Measurements from ENCODE around the gene JMJD1C. TPM values are rescaled to one million over a fixed set of nuclear protein-coding genes. Genes with fewer than 3 reads are reported as not detected.

The JMJD1C gene
- total and polyA plus RNA-seq, 2 donors (not counting 3 experiments of a cell fraction or from before 2014, with no cell fraction given) = 32.1 to 97.1 TPM

GRCh38 chr10:63161592-63161991 lies 304.2 kb downstream of the JMJD1C start:
- dilution Hi-C loops (cut with MboI; ENCODE audit: extremely low pct_ligation_motif_present, low sequenced_read_pairs) (no loop called here), intact Hi-C loops (cut with micrococcal nuclease) (no loop called here)
- FAIRE-seq (no peak), DNase-seq (ENCODE audit: low read depth, low spot score) (no peak)
- Histone ChIP-seq H3K4me1 (ENCODE audit: control insufficient read depth, extremely low read depth, insufficient read depth, low read length) (no peaks in the 10 kb centered on the region), H3K4me2 (ENCODE audit: insufficient read depth, low read length) (no peak overlapping the region), H4K20me1 (replicated peaks; ENCODE audit: control insufficient read depth, extremely low read depth, insufficient read depth, low read length) (no peaks in the 10 kb centered on the region), H3K27me3 (ENCODE audit: control insufficient read depth in 2 of 2, insufficient read depth in 2 of 2, low read length in 2 of 2) (no peaks in the 10 kb centered on the region), H3K79me2 (ENCODE audit: control insufficient read depth, insufficient read depth, low read length) (no peaks in the 10 kb centered on the region), H3K9me3 (replicated peaks; ENCODE audit: control insufficient read depth, insufficient read depth, low read length) (no peaks in the 10 kb centered on the region), H3K9ac (replicated peaks; ENCODE audit: extremely low read depth, insufficient read depth, low read length) (no peak overlapping the region), H2AFZ (ENCODE audit: low read depth, low read length) (no peak overlapping the region), H3K27ac (ENCODE audit: insufficient read depth, low read depth, low read length) (no peak overlapping the region), H3K4me3 (replicated peaks in 1 of 3; ENCODE audit: insufficient read depth in 1 of 3, low read depth in 1 of 3, low read length in 3 of 3) (no peak overlapping the region), H3K36me3 (ENCODE audit: control insufficient read depth in 2 of 2, extremely low read depth in 1 of 2, insufficient read depth in 2 of 2, low read length in 2 of 2) (peaks cover 0 to 8% of the 10 kb centered on the region in 2 experiments), H3K9me1 (replicated peaks; ENCODE audit: control insufficient read depth, extremely low read depth, insufficient read depth, low read length) (no peaks in the 10 kb centered on the region)
- no TSS peak for BruUV-seq (replicated peaks)
- ChIA-PET POLR2A (no interaction called here), CTCF (interaction anchor here (0.8 to 2.5 kb wide), 6 partner anchors 472 to 897 kb away, joined by 3 to 10 read pairs (median 6); no protein-coding TSS in a partner anchor)
- TF ChIP-seq MAX (IDR thresholded peaks at IDR 0.05; ENCODE audit: insufficient read depth, insufficient read length) = no peak
- no peak for TF ChIP-seq POLR2AphosphoS5 (IDR thresholded peaks at IDR 0.05; ENCODE audit: insufficient read depth, low read depth, low read length)
- TF ChIP-seq POLR2A (IDR thresholded peaks at IDR 0.05; ENCODE audit: low read depth, low read length) = no peak
- no peak for TF ChIP-seq JUN (IDR thresholded peaks at IDR 0.05; ENCODE audit: borderline replicate concordance, insufficient read depth, insufficient read length, low read depth)
- no peak for TF ChIP-seq GATA2 (IDR thresholded peaks at IDR 0.05; ENCODE audit: insufficient read depth, insufficient read length, low read depth, low read length)
- no peak for TF ChIP-seq FOS (IDR thresholded peaks at IDR 0.05; ENCODE audit: borderline replicate concordance, insufficient read depth, low read length)
- TF ChIP-seq MYC (IDR thresholded peaks at IDR 0.05; ENCODE audit: low read depth, low read length) = no peak
- TF ChIP-seq EZH2 (IDR thresholded peaks at IDR 0.05; ENCODE audit: borderline replicate concordance, low read depth, low read length, severe bottlenecking) = no peak
- no peak for TF ChIP-seq CTCF (IDR thresholded peaks at IDR 0.05; ENCODE audit: extremely low read depth in 1 of 2, insufficient read depth in 1 of 2, low read depth in 1 of 2, low read length in 2 of 2)

Measured in endothelial cell of umbilical vein (primary cell).